Measurements from ENCODE around the gene PHLPP1.

GRCh38 chr18:62670573-62670972 is 44.8 kb upstream of the PHLPP1 start:
- TF ChIP-seq POLR2AphosphoS5 (IDR thresholded peaks at IDR 0.05; ENCODE audit: borderline replicate concordance, low read depth, low read length) (no peak), EZH2 (IDR thresholded peaks at IDR 0.05) (no peak), FOXP2 (optimal IDR thresholded peaks at IDR 0.05; ENCODE audit: control extremely low read depth, extremely low read length, insufficient read depth) (no peak)
